Glutamatergic neuron (in vitro differentiated cells): ENCODE data around the gene CFAP119. TPM values are rescaled to one million over a fixed set of nuclear protein-coding genes. Genes with fewer than 3 reads are reported as not detected.
A peak's percentile ranks its signal among the peaks of the same experiment; 100 is the strongest.
"Not testable (repeated sequence)": the region's sequence is repeated elsewhere in the genome, so short reads cannot be mapped to it uniquely, and the experiment has no call there.

Experiments used
- DNase-seq: peaks from one replicate; pipeline ENCODE4 v3.0.0; 2022
- H3K27ac Mint-ChIP-seq: one replicate; pipeline ENCODE4 v1.8.0; 2020; ENCODE audit warnings: mild to moderate bottlenecking, mixed read lengths, inconsistent platforms; ENCODE audit not compliant: unreplicated experiment
- H3K27me3 Mint-ChIP-seq: one replicate; pipeline ENCODE4 v1.8.0; 2020; ENCODE audit warnings: mild to moderate bottlenecking, moderate library complexity, mixed read lengths, inconsistent platforms; ENCODE audit not compliant: unreplicated experiment
- H3K36me3 Mint-ChIP-seq: one replicate; pipeline ENCODE4 v1.8.0; 2020; ENCODE audit warnings: mild to moderate bottlenecking, mixed read lengths, inconsistent platforms; ENCODE audit not compliant: unreplicated experiment
- H3K4me1 Mint-ChIP-seq: one replicate; pipeline ENCODE4 v1.8.0; 2020; ENCODE audit warnings: mild to moderate bottlenecking, low read depth, mixed read lengths, inconsistent platforms; ENCODE audit not compliant: unreplicated experiment
- H3K4me3 Mint-ChIP-seq: one replicate; pipeline ENCODE4 v1.8.0; 2020; ENCODE audit warnings: mild to moderate bottlenecking, mixed read lengths, inconsistent platforms; ENCODE audit not compliant: unreplicated experiment
- H3K9me3 Mint-ChIP-seq: one replicate; pipeline ENCODE4 v1.8.0; 2020; ENCODE audit warnings: mild to moderate bottlenecking, moderate library complexity, mixed read lengths, inconsistent platforms; ENCODE audit not compliant: unreplicated experiment
- CTCF ChIP-seq: fragments of 200-600 bp; sonication (generic); IDR thresholded peaks from one replicate; pipeline ENCODE4 v1.5.0; 2021; ENCODE audit not compliant: partially characterized antibody, unreplicated experiment
- long read RNA-seq: library from polyadenylated mRNA; unstranded; transcript quantifications from one replicate; pipeline ENCODE4 v2.0.0, GENCODE V29; 2020; ENCODE audit not compliant: unreplicated experiment
- total RNA-seq: library from RNA; stranded (reverse); fragmentation: NEBNext Ultra II Directional; extraction: Animal tissue kit (Norgen Biotek cat#: 25700); gene quantifications from one replicate; pipeline ENCODE4 v1.2.1, GENCODE V29; 2021; ENCODE audit not compliant: unreplicated experiment

The CFAP119 gene
- 10.9 TPM for total RNA-seq
- long read RNA-seq, partial matches to known transcripts = 1 of 10 reads
- long read RNA-seq, other reads (novel, unspliced or antisense) = 9 of 10 reads

GRCh38 chr16:30761928-30762902, at the start of gene CFAP119, which contains the start of gene RNF40:
CFAP119 (minus strand) TSS chr16:30762062; CDS start chr16:30761748, 314 bp downstream.
RNF40 (plus strand) TSS chr16:30762322; CDS start chr16:30762546, 224 bp downstream.
- peak within 1 kb of the TSS; percentile 93 for H3K4me3 Mint-ChIP-seq
- H3K9me3 Mint-ChIP-seq = peaks cover 8% of the 10 kb centered on the region
- H3K27me3 Mint-ChIP-seq = peaks cover 9% of the 10 kb centered on the region
- peaks cover 13% of the 10 kb centered on the region for H3K4me1 Mint-ChIP-seq
- H3K27ac Mint-ChIP-seq = peak within 1 kb of the TSS; percentile 81
- DNase-seq = peak; percentile 97
- peaks cover 9% of the 10 kb centered on the region for H3K36me3 Mint-ChIP-seq
- TF ChIP-seq CTCF = no peak

GRCh38 chr16:30809675-30810074, 47.8 kb upstream of the CFAP119 start:
- not testable (repeated sequence) for H3K36me3 Mint-ChIP-seq, H3K27me3 Mint-ChIP-seq, H3K4me3 Mint-ChIP-seq, H3K27ac Mint-ChIP-seq, DNase-seq
- H3K9me3 Mint-ChIP-seq = peaks cover 12% of the 10 kb centered on the region
- peaks cover 17% of the 10 kb centered on the region for H3K4me1 Mint-ChIP-seq

- not testable (repeated sequence) for H3K27me3 Mint-ChIP-seq, H3K4me3 Mint-ChIP-seq, H3K27ac Mint-ChIP-seq, DNase-seq, H3K36me3 Mint-ChIP-seq
- Mint-ChIP-seq H3K4me1 (peaks cover 17% of the 10 kb centered on the region), H3K9me3 (peaks cover 12% of the 10 kb centered on the region)
These were observed 47.1 kb upstream of the CFAP119 start for GRCh38 chr16:30808890-30809426.

GRCh38 chr16:30808146-30808545, 46.3 kb upstream of the CFAP119 start:
- H3K4me1 Mint-ChIP-seq = peaks cover 15% of the 10 kb centered on the region
- peaks cover 14% of the 10 kb centered on the region for H3K9me3 Mint-ChIP-seq
- H3K4me3 Mint-ChIP-seq = no peak overlapping the region
- no peak for DNase-seq
- H3K27ac Mint-ChIP-seq = no peak overlapping the region
- no peak for TF ChIP-seq CTCF
- H3K27me3 Mint-ChIP-seq = peaks cover 8% of the 10 kb centered on the region
- no peaks in the 10 kb centered on the region for H3K36me3 Mint-ChIP-seq

GRCh38 chr16:30805370-30806169, 43.7 kb upstream of the CFAP119 start:
- Mint-ChIP-seq H3K36me3 (no peaks in the 10 kb centered on the region), H3K4me3 (peak overlapping the region; percentile 94), H3K4me1 (peaks cover 7% of the 10 kb centered on the region), H3K27ac (peak overlapping the region; percentile 92), H3K9me3 (peaks cover 10% of the 10 kb centered on the region), H3K27me3 (peaks cover 6% of the 10 kb centered on the region)
- DNase-seq = peak; percentile 88
- no peak for TF ChIP-seq CTCF
